ENCODE results near the gene GPR17. TPM values are rescaled to one million over a fixed set of nuclear protein-coding genes. Genes with fewer than 3 reads are reported as not detected.
A peak's percentile ranks its signal among the peaks of the same experiment; 100 is the strongest.

Gene GPR17
- total RNA-seq, 1 donor from 2014 or later, result not detected

- TF ChIP-seq CTCF (IDR thresholded peaks at IDR 0.05), result no peak
- no peak for TF ChIP-seq EZH2phosphoT487 (IDR thresholded peaks at IDR 0.05)
- TF ChIP-seq EZH2 (IDR thresholded peaks at IDR 0.05), result no peak
- Histone ChIP-seq H3F3A (ENCODE audit: low read depth) (peaks cover 12% of the 10 kb centered on the region), H3K9me3 (ENCODE audit: low read depth) (no peaks in the 10 kb centered on the region), H4K20me1 (ENCODE audit: low read depth) (no peaks in the 10 kb centered on the region), H3K4me3 (no peak overlapping the region), H3K27ac (no peak overlapping the region), H3K4me1 (peaks cover 16% of the 10 kb centered on the region), H3K4me2 (no peak overlapping the region), H3K36me3 (no peaks in the 10 kb centered on the region), H3K79me2 (ENCODE audit: low read depth) (no peaks in the 10 kb centered on the region), H2AFZ (replicated peaks) (no peak overlapping the region), H3K9ac (no peak overlapping the region), H3K27me3 (no peaks in the 10 kb centered on the region)
- H3K27me3 Mint-ChIP-seq (ENCODE audit: insufficient read depth, low read depth), result peaks cover 10% of the 10 kb centered on the region
- DNase-seq (ENCODE audit: low spot score), result no peak
- no peaks in the 10 kb centered on the region for H3K9me3 Mint-ChIP-seq
- no peak overlapping the region for H3K4me3 Mint-ChIP-seq
- no peaks in the 10 kb centered on the region for H3K36me3 Mint-ChIP-seq
- H3K27ac Mint-ChIP-seq, result no peak overlapping the region
- peaks cover 45% of the 10 kb centered on the region for H3K4me1 Mint-ChIP-seq
Measured at GRCh38 chr2:127656569-127657231, 10.7 kb downstream of the GPR17 start.

- no peaks in the 10 kb centered on the region for H3K36me3 Mint-ChIP-seq
- H2AFZ ChIP-seq (replicated peaks), result no peak overlapping the region
- H3K27ac ChIP-seq, result no peak overlapping the region
- H3K27ac Mint-ChIP-seq, result no peak overlapping the region
- no peaks in the 10 kb centered on the region for H3K79me2 ChIP-seq (ENCODE audit: low read depth)
- H4K20me1 ChIP-seq (ENCODE audit: low read depth), result no peaks in the 10 kb centered on the region
- H3K27me3 ChIP-seq, result no peaks in the 10 kb centered on the region
- H3K36me3 ChIP-seq, result no peaks in the 10 kb centered on the region
- peaks cover 12% of the 10 kb centered on the region for H3F3A ChIP-seq (ENCODE audit: low read depth)
- no peak overlapping the region for H3K4me3 Mint-ChIP-seq
- no peak for DNase-seq (ENCODE audit: low spot score)
- H3K9ac ChIP-seq, result no peak overlapping the region
- H3K4me3 ChIP-seq, result no peak overlapping the region
- no peak overlapping the region for H3K4me2 ChIP-seq
- H3K4me1 ChIP-seq, result peaks cover 16% of the 10 kb centered on the region
- H3K9me3 Mint-ChIP-seq, result no peaks in the 10 kb centered on the region
- peaks cover 10% of the 10 kb centered on the region for H3K27me3 Mint-ChIP-seq (ENCODE audit: insufficient read depth, low read depth)
- no peaks in the 10 kb centered on the region for H3K9me3 ChIP-seq (ENCODE audit: low read depth)
- TF ChIP-seq CTCF (IDR thresholded peaks at IDR 0.05) (no peak), EZH2phosphoT487 (IDR thresholded peaks at IDR 0.05) (no peak), EZH2 (IDR thresholded peaks at IDR 0.05) (no peak)
- H3K4me1 Mint-ChIP-seq, result peaks cover 42% of the 10 kb centered on the region
Measured at GRCh38 chr2:127657232-127657595, 11.3 kb downstream of the GPR17 start.

- no peak overlapping the region for H3K4me3 ChIP-seq
- Mint-ChIP-seq H3K27ac (peak overlapping the region; percentile 90), H3K4me3 (no peak overlapping the region), H3K4me1 (peaks cover 36% of the 10 kb centered on the region), H3K27me3 (ENCODE audit: insufficient read depth, low read depth) (peaks cover 10% of the 10 kb centered on the region), H3K9me3 (no peaks in the 10 kb centered on the region), H3K36me3 (no peaks in the 10 kb centered on the region)
- peaks cover 6% of the 10 kb centered on the region for H3K27me3 ChIP-seq
- TF ChIP-seq CTCF (IDR thresholded peaks at IDR 0.05), result no peak
- H4K20me1 ChIP-seq (ENCODE audit: low read depth), result no peaks in the 10 kb centered on the region
- peaks cover 16% of the 10 kb centered on the region for H3K4me1 ChIP-seq
- H3K27ac ChIP-seq, result no peak overlapping the region
- peaks cover 12% of the 10 kb centered on the region for H3F3A ChIP-seq (ENCODE audit: low read depth)
- no peaks in the 10 kb centered on the region for H3K79me2 ChIP-seq (ENCODE audit: low read depth)
- no peak overlapping the region for H3K9ac ChIP-seq
- no peaks in the 10 kb centered on the region for H3K9me3 ChIP-seq (ENCODE audit: low read depth)
- no peak overlapping the region for H2AFZ ChIP-seq (replicated peaks)
- H3K36me3 ChIP-seq, result no peaks in the 10 kb centered on the region
- no peak for DNase-seq (ENCODE audit: low spot score)
- no peak overlapping the region for H3K4me2 ChIP-seq
Measured at GRCh38 chr2:127658146-127658545, 12.2 kb downstream of the GPR17 start.
